Activated T-helper 1 cell treated with Interleukin-2 at 50 U/mL for 16 hours (primary cell): Measurements from ENCODE around the gene SLIT3.

Source experiments
- DNase-seq: peaks from one replicate; pipeline ENCODE4 v3.0.0-alpha.2; 2020; ENCODE audit warnings: low read depth

SLIT3 gene

DNA sequence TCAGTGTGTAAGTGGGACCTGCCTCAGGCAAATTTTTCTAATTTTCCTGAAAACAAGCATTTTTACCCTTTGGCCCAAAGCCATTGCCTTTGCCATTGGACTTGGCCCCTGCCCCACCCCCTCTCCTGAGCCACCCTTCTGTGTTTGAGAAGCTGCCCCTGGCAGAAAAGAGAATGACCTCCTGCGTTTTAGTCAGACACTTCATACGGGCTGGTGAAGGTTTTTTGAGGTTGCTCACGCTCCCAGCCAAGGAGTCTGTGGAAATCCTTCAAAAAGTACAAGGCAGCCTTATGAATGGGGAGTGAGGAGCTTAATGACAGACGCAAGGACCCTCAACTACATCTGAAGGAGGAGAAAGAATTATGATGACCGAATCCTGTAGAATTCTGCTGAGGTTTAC is 308.9 kb downstream of the SLIT3 start:
- no peak for DNase-seq

DNA sequence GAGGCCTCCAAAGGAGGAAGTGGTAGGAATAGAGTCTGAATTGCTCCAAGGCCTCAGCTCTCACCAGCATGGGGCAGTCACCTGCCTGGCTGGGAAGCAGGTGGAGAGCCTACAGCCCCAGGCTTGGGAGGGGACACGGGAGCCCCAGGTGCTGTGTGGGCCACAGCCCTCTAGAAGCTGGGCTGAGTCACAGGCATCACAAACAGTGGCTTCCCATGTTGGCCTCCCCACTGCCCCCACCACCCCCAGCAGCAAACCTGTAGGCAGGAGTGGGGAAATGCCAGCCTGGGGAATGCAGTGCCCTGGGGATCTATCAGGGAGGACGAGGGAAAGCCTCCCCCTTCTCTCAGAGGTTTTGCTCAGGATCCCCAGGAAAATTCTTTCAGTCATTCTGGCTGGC is 309.6 kb downstream of the SLIT3 start:
- no peak for DNase-seq

GRCh38 chr5:168990679-168991078 is 310.3 kb downstream of the SLIT3 start:
- no peak for DNase-seq

- no peak for DNase-seq
Measured at GRCh38 chr5:168989731-168990505, 311.0 kb downstream of the SLIT3 start.

GRCh38 chr5:168988699-168989098 is 312.2 kb downstream of the SLIT3 start:
- no peak for DNase-seq

DNA sequence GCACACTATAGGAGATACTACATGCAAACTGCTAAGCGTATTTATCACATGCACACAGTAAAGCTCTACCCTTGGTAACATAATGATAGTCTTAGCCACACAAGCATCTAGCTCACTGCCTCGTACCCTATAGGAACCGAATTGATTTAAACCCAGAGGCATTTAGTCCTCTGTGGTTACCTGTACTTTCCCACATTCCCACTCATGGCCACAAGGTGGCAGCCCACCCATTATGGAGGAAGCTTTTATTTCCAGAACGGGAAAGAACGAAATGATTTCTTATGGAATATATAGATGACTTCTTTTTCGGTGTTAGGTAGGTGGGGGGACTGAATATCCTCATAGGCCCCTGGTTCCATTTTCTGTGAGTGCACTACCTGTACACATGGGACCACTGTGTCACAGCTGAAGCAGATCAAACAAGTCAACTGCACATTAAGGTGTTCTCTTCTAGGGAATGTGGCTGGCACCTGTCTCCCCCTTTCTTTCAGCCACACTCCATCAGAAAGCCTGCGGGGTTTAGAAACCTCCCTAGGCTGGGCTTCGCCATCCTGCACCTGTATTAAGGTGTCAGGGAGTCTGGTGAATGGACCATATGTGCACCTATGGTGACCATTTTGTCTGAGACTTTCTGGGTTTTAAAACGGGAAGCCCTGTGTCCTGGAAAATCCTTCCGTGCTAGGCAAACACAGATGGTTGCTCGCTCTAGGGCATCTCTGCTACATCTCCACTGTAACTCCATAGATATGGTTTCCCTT is 313.2 kb downstream of the SLIT3 start:
- DNase-seq: no peak

GRCh38 chr5:168985454-168985853 is 315.5 kb downstream of the SLIT3 start:
- DNase-seq: no peak

- DNase-seq: no peak
Measured at GRCh38 chr5:168984135-168984675, 316.7 kb downstream of the SLIT3 start.

DNA sequence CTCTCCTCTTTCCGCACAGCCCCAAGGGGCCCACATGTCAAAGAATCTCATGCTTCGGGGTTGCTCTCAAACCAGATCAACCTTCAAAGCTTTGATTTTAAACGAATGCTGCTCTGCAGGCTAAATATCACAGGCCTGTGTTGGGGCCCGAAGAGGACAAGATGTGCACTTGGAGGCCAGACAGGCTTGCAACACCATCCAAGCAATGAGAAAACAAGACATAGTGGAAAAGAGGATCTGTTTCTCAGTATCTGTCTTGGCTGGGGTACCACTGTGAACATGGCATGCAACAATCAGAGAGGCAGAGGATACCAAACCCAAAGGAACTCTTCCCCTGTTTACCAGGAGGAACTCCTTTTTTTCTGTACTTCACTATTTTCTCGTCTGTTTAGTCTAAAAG is 321.8 kb downstream of the SLIT3 start:
- no peak for DNase-seq

- DNase-seq: no peak
Measured at GRCh38 chr5:168978500-168978899, 322.4 kb downstream of the SLIT3 start.

DNA sequence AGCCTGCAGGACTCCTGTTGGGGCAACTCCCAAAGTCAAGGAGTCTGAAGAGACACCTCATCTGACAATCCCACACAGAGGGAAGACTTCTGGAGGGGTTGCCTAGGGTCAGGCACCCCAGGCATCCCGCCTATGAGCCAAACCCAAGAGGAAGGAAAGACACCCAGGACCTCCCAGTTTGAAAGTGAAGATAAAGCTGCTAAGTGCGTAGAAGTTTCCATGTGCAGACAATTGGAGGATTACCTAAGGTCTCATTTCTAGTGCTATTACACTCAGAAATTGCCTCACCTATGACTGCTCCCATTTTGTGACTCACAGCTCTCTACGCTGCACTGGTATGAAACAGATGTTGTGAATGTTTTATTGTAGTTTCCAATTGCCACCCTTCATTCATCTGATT is 322.9 kb downstream of the SLIT3 start:
- no peak for DNase-seq

- no peak for DNase-seq
Measured at GRCh38 chr5:168976311-168976970, 324.5 kb downstream of the SLIT3 start.

DNA sequence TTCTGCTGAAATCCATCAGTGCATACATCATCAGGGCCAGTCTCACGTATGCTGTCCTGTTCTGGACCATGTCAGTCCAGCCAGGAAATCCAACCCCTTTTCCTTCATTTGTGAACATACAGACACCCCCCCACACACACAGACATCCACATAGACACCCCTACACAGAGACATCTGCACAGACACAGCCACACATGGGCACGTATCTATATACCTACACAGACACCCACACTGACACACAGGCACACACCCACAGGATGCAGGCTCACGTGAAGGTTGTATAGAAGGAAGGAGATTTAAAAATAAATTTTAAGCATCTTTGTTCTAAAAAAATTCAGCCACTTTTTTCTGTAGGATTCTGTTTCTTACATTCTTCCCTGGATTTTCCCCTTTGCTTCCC is 325.6 kb downstream of the SLIT3 start:
- no peak for DNase-seq

DNA sequence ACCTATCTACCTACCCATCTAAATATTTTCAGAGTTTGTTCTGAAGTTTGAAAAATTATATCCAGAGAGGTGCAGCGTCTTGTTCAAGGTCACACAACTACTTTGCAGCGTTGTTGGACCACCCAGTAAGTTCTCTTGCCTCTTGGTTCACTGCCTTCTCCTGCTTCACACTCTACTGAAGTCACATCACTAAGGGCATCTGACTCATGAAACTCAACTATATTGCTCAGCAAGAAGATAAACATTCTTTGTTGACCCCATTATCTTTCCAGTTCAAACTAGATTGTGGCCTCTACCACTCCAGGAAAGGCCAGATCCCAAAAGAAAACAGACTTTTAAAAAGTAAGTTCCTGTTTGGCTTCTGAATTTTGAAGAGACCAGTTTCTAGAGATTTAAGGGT is 326.9 kb downstream of the SLIT3 start:
- no peak for DNase-seq

GRCh38 chr5:168972731-168973130 is 328.2 kb downstream of the SLIT3 start:
- DNase-seq: no peak

DNA sequence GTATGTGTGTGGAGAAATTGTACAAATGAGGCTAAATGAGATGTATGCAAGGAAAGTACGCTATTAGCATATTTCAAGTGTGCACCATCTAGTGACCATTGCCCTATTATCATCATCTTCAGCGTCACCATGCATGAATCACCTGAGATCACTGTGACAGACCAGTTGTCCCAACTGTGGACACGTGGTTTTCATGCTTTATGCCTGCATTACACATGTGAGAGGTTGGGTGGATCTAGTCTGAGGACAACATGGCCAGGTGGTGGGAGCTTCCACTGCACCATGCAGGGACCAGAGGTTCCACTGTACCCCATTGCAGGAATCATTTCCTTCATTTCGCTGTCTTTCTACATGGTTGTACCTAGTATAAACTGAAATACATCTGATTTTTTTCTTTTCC is 329.8 kb downstream of the SLIT3 start:
- DNase-seq: no peak

- no peak for DNase-seq
Measured at GRCh38 chr5:168969326-168969886, 331.5 kb downstream of the SLIT3 start.

DNA sequence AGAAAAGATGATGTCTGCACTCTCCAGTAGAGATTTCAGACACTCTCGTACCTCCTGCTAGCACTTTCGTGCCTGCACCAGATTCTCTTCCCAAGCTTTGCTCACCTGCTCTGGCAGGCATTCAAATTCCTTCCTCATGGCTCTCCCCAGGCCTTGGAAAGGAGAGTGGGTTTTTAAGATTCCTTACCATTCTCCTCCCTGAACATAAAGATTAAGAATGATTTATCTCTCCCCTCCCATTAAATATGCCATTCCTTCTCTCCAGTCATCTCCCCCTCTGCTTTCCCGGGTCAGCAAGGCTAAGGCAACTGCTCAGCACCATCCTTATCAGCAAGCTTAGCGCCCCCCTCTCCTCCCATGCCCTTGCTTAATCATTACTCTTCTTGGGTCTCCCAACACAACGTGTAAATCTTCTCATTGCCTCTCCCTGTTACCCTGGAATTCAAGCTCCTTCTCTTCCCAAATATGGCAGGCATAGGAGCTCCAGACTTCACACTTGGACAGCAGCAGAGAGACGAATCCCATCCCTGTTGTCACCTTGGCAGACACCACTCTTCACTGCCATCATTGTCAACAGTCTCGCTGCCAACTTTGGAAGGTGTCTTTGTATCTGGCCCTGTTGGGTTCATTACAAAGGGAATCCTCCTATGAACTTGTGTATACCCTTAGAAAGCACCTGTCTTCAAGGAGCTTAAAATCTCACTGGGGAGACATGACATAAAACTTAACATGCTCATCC is 332.9 kb downstream of the SLIT3 start:
- DNase-seq: no peak

DNA sequence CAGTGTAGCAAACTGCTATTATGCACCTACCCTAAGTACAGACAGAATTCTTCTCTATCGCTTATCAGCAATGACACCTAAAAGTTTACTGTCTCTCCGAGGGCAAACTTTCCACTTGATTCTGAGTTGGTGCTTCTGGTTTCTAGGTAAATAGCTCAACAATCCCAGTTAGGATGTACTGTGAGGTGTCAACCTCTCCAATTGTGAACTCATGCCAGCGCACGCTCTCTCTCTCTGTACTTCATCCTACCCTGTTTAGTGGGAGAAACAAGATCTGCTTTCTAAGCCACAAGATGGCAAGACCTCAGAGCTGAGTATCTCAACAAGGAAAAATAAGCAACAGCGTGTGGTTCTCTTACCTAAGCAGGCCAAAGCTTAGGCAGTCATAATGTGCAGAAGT is 335.3 kb downstream of the SLIT3 start:
- DNase-seq: no peak

- DNase-seq: no peak
Measured at GRCh38 chr5:168964182-168964581, 336.8 kb downstream of the SLIT3 start.

GRCh38 chr5:168962306-168962705 is 338.6 kb downstream of the SLIT3 start:
- DNase-seq: no peak

GRCh38 chr5:168961681-168962080 is 339.3 kb downstream of the SLIT3 start:
- DNase-seq: no peak
